ENCODE data around the gene NCAM1.

NCAM1 gene

DNA sequence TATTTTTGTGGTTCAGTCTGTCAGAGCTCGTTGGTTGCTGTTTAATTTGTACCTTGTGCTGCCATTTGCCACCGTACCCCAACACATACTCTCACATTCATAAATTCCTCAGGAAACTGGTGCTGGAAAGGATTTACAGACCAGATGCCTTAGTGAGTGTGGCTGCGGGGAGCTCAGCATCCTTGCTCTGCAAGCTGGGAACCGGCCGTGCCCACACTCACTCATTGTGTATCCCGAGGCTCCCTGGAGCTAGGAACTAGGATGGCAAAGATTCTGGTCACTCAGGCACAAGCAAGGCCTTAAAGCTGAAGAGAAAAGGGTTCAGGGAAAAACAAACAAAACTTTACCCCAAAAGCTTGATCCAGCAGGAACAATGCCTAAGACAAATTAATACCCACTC, 288.6 kb downstream of the NCAM1 start:
- TF ChIP-seq CTCF (IDR thresholded peaks at IDR 0.05; ENCODE audit: low read depth, low read length): no peak
- no peak overlapping the region for H3K4me3 ChIP-seq (ENCODE audit: low read depth, low read length)
- peaks cover 4% of the 10 kb centered on the region; the same call in 1 of the 2 replicates for H3K4me1 ChIP-seq
- H3K36me3 ChIP-seq: peaks cover 40% of the 10 kb centered on the region
- H3K9me3 ChIP-seq: no peaks in the 10 kb centered on the region
- no peak for DNase-seq
- H3K27me3 ChIP-seq: no peaks in the 10 kb centered on the region

DNA sequence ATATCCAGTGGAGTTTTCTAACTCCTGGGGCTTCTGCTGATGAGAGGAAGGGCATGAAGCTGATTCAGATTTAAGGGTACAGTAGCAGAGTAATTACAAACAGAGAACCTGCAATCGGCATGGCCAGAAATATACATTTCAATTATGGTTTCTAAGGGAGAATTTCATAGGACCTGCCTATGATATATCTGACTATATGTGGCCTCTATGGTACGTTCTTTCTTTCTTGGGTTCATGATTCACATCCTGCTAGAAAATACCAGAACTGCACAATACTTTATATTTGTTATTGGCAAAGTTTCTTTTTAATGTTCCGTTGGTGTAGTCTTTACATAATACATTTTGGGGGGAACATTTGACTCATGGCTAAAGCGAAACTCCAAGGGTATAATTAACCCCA, 290.1 kb downstream of the NCAM1 start:
- no peak for TF ChIP-seq CTCF (IDR thresholded peaks at IDR 0.05; ENCODE audit: low read depth, low read length)
- H3K4me3 ChIP-seq (ENCODE audit: low read depth, low read length): no peak overlapping the region
- no peaks in the 10 kb centered on the region for H3K9me3 ChIP-seq
- H3K27me3 ChIP-seq: no peaks in the 10 kb centered on the region
- peaks cover 4% of the 10 kb centered on the region; the same call in 1 of the 2 replicates for H3K4me1 ChIP-seq
- H3K36me3 ChIP-seq: peaks cover 31% of the 10 kb centered on the region
- DNase-seq: no peak

- no peaks in the 10 kb centered on the region for H3K9me3 ChIP-seq
- no peaks in the 10 kb centered on the region for H3K27me3 ChIP-seq
- H3K4me3 ChIP-seq (ENCODE audit: low read depth, low read length): no peak overlapping the region
- peaks cover 31% of the 10 kb centered on the region for H3K36me3 ChIP-seq
- TF ChIP-seq CTCF (IDR thresholded peaks at IDR 0.05; ENCODE audit: low read depth, low read length): no peak
- H3K4me1 ChIP-seq: peaks cover 4% of the 10 kb centered on the region; the same call in 1 of the 2 replicates
- no peak for DNase-seq
Observed at GRCh38 chr11:113253406-113253805, 292.2 kb downstream of the NCAM1 start.

GRCh38 chr11:113255096-113255495, 293.9 kb downstream of the NCAM1 start:
- Histone ChIP-seq H3K9me3 (no peaks in the 10 kb centered on the region), H3K27me3 (no peaks in the 10 kb centered on the region), H3K36me3 (peaks cover 24% of the 10 kb centered on the region), H3K4me3 (ENCODE audit: low read depth, low read length) (no peak overlapping the region), H3K4me1 (no peaks in the 10 kb centered on the region)
- TF ChIP-seq CTCF (IDR thresholded peaks at IDR 0.05; ENCODE audit: low read depth, low read length): no peak
- no peak for DNase-seq

DNA sequence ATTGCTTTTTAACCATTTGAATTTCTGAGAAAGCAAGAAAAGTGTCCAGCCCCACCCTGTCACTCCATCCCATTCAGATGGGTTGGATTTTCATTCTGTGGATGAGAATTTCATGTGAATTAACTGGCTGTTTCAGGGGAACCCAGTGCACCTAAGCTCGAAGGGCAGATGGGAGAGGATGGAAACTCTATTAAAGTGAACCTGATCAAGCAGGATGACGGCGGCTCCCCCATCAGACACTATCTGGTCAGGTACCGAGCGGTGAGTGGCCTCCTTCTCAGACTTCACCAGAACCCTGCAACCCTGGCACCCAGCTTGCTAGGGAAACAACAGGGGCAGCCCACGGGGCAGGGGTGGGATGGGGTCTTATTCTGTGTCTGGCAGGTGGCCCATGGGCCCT, 294.5 kb downstream of the NCAM1 start:
- no peaks in the 10 kb centered on the region for H3K4me1 ChIP-seq
- no peaks in the 10 kb centered on the region for H3K9me3 ChIP-seq
- H3K4me3 ChIP-seq (ENCODE audit: low read depth, low read length): no peak overlapping the region
- DNase-seq: no peak
- no peaks in the 10 kb centered on the region for H3K27me3 ChIP-seq
- no peak for TF ChIP-seq CTCF (IDR thresholded peaks at IDR 0.05; ENCODE audit: low read depth, low read length)
- peaks cover 30% of the 10 kb centered on the region for H3K36me3 ChIP-seq

DNA sequence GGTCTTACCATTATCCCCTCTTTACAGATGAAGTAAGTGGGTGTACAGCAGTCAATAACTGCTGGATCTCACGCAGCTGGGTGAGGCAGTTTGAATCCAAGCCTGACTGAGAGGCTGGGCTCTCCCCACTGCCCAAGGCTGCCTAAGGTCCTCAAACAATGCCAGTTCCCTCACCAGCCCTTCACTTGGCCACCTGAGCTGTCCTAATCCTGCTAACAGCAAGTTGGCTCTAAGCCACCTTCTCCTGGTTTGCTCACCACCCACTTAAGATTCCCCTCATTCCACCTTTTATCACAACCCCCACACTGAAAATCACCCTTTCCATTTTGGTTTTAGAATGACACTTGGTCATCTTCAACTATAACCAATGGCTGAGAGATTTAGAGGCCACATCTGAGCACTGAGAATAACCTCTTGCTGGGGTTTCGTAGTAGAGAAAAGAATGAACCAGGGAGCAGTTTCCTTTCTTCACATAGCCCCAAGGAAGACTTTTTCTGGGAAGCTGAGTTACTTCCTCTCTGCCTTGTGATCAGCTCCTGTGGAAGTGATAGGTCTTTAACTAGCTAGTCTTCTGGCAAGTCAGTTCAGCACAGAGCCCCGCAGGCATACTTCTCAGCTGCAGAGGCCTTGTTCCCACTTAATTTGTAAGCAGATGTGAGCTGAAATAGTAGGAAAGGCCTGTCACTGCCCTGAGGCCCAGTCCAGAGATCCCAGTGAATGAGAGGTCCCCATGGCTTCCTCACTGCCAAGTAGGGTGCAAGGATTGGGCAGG, 295.4 kb downstream of the NCAM1 start:
- no peak for DNase-seq
- Histone ChIP-seq H3K9me3 (no peaks in the 10 kb centered on the region), H3K36me3 (peaks cover 39% of the 10 kb centered on the region), H3K4me3 (ENCODE audit: low read depth, low read length) (no peak overlapping the region), H3K4me1 (no peaks in the 10 kb centered on the region), H3K27me3 (no peaks in the 10 kb centered on the region)
- no peak for TF ChIP-seq CTCF (IDR thresholded peaks at IDR 0.05; ENCODE audit: low read depth, low read length)

Data from BE2C (cell line).